Hematopoietic multipotent progenitor cell (in vitro differentiated cells): ENCODE measurements around the gene LRRC8B. TPM values are rescaled to one million over a fixed set of nuclear protein-coding genes. Genes with fewer than 3 reads are reported as not detected.

ENCODE experiments used
- DNase-seq, 3 donors: peaks; one replicate each; pipeline ENCODE4 v3.0.0-alpha.2; 2011 to 2015; ENCODE audit warnings: low read depth in 2 of 3, low spot score in 2 of 3
- total RNA-seq: library from RNA; depleted of rRNA; stranded (reverse); fragments of >200 nt; gene quantifications from one replicate; pipeline ENCODE4 v1.2.3, GENCODE V29; 2012

Gene LRRC8B
- total RNA-seq, 1 donor, result 11.6 TPM

- no peak for DNase-seq
Measured at GRCh38 chr1:89546082-89546889, 21.7 kb downstream of the LRRC8B start.

DNA sequence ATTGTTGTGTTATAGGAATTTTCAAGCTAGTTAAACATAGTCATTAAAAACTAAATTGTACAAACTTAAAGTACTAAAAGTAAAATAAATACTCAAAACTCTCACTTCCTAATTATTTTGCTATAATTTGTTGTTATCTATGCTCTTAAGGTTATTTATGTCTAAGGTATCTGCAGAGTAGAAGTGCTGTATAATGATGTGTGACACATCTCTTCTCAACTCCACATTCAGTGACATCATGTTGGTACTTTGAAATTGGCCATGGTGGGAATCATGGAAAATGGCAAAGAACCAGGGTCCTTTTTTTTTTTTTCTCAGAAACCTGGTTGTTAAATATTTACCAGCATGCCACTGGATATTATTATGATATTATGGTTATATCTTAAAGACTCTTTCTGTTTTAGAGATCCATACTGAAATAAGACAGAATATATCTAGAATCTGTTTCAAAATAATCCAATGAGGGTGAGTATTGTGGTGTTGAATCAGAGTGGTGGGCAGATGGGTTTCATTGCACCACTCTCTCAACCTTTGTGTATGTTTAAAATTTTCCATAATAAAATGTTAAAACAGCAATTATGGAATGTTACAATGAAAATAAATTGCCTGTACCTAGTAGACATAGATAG lies 22.4 kb downstream of the LRRC8B start:
- DNase-seq, result no peak

GRCh38 chr1:89547563-89548116 lies 23.0 kb downstream of the LRRC8B start:
- no peak for DNase-seq

GRCh38 chr1:89548122-89548857 lies 23.7 kb downstream of the LRRC8B start:
- DNase-seq, result no peak

GRCh38 chr1:89550995-89551394 lies 26.4 kb downstream of the LRRC8B start:
- DNase-seq, result no peak

DNA sequence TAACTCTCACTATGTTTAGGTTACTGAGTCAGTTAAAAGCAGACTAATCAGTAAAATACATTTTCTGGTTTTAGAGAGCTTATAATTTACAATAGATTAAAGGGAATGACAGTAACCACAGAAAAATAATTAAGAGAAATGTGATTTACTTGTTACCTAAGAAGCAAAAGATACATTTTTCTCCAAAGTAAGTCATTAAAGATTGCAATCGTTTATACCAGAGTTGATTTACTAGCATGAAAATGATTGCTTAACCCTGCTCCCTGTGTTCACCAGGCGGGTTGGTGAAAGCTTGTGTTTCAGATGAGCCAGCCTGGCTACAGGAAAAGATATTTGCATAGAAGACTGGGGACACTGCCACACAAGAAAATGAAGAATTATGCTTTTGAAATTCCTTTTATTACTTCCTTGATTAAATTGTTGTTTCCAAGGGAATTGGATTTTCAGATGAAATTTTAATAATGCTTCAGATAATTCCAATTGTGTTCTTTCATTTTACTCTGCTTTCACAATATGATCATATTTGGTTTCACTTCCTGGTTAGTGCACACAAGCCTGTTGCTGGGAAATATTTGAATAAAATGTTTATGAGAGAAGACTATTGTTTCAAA lies 27.9 kb downstream of the LRRC8B start:
- peak in 1 of 3 donors; percentile 46 for DNase-seq

DNA sequence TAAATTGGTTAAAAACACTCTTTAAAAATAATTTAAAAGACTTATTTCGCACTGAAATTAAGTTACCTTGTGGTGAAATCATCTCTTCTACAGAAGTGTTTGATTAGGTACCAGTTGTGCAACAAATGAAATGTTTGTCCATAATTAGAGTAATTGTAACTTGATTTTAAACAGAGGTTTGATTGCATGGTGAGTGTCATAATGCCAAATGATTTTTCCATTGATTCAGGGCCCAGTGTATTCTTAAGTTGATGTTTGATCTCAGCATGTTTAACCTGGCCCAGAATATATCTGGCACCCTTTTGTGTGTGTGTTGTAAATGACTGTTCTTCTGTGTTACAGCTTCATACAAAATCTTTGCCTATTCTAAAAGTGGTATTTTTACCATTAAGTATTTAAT lies 28.5 kb downstream of the LRRC8B start:
- no peak for DNase-seq

DNA sequence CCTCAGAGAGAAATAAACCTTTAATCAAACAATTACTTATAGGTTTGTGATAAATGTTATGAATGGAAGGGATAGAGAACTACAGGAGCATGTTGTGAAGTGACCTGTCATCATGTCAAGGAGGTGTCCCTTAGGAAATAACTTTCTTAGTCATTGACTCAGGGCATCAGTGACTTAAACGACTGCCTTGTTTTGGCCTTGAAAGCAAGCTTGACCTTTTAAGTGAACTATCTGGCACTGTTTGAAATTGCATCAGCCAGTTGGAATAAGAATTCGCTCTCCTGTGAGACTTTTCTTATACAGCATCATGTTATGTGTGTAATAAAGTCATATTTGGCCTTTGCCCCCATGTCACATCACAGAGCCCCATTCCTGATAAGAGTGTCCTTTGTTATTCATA lies 30.9 kb downstream of the LRRC8B start:
- DNase-seq, result no peak

DNA sequence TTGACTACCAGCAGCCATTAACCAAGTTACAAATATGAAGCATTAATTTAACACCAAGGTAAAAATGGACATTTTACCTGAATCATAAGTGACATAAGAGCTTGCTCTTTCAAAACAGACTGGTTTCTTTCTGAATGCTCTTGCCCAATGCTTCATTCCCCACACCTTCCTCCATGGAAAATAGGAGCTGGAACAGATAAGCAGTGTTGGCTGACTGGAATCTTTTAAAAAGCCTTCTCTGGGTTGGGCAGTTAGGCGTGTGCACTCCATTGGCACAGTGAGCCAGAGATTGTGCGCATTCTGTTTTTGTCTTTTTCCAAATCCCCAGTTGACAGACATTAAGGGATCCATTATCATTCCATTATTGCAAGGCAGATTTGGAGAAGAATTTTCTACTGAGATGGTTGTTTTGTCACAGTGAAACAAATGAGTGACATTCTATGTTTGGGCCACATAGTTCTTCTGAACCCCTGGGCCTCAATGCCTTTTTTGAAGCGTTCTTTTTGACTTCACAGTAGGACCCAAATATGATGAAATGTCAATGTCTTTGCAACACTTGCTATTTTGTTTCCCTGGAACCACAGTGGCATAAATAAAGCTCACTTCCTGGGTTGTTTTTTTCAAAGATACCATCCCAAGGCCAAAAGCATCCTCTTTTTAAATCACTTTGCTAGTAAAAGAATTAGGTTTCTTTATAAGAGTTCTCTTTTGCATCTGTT lies 32.3 kb downstream of the LRRC8B start:
- DNase-seq, result no peak

GRCh38 chr1:89557445-89557825 lies 32.8 kb downstream of the LRRC8B start:
- DNase-seq, result no peak

GRCh38 chr1:89557956-89558355 lies 33.3 kb downstream of the LRRC8B start:
- DNase-seq, result no peak

- DNase-seq, result no peak
Measured at GRCh38 chr1:89563957-89564604, 39.5 kb downstream of the LRRC8B start.

DNA sequence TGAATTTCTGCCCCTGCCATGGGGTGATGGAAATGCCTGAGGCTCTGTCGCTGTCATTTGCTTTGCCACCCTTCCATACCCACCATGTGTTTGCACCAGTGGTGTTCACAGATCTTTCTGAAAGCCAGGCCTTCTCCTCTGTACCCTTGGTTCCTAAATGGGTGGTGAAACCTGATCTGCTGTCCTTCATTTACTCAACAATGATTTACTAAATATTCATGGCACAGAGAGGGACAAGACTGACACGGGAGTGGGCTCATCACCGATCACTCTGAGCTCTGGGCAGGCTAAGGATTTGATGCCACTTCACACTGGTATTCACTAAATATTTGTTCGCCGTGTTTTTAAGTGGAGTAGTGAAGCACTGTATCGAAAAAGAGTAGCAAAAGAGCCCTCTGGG lies 40.9 kb downstream of the LRRC8B start:
- no peak for DNase-seq

- peak in 2 of 3 donors; percentile 30 to 58 for DNase-seq
Measured at GRCh38 chr1:89566761-89567174, 42.1 kb downstream of the LRRC8B start.

DNA sequence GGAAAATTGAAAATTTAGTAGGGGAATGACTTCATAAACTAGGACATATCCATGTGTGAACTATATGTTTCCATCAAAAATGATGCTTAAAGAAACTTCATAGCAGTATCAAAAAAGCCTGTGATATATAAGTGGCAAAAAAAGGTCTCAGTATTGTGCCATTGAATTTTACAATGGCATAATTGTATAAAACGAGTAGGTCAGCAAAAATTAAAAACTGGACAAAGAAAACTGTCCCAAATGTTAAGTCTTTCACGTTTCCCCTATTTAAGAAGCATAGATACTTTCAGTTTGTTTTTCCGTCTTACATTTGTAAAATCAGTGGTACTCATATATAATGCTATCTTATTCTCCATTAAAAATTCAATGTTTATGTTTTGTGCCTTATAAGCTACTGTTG lies 43.2 kb downstream of the LRRC8B start:
- DNase-seq, result no peak

- DNase-seq, result no peak
Measured at GRCh38 chr1:89573410-89573809, 48.8 kb downstream of the LRRC8B start.

DNA sequence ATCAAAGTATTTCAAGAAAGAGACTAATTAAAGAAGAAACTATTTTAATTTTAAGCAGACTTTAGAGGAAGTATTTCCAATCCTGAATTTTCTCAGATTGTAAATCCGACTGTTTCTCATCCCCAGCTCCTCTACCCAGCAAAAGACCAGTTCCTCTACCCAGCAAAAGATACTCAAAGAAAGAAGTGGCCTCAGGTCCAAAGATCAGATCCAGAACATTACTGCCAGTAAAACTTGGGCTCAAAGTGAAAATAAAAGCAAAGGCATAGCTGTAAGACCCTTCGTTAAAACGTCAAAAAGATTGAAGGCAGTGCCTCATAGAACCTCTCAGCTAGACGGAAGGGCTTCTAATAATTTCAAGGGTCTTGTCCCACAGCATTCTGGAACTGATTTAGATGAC lies 50.0 kb downstream of the LRRC8B start:
- DNase-seq, result no peak

GRCh38 chr1:89575207-89575606 lies 50.6 kb downstream of the LRRC8B start:
- no peak for DNase-seq

DNA sequence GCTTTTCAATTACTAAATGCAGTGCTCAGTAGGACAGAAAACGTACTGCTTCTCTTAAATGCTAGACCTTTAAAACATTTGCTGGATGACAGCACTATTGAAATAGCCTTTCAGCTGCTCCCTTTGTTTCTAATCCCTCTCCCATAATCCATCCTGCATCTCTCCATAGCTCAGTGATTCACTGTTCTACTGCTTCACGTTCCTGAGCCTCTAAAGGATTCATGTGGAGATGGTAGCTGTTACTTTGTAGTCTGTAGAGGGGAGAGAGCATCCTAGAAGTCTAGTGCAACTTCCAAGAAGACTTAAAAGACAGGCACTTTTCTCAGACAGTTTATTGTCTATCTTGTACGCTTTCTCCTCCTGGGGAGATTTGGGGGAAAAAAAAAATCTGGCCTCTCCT lies 51.4 kb downstream of the LRRC8B start:
- DNase-seq, result no peak

- no peak for DNase-seq
Measured at GRCh38 chr1:89578151-89578550, 53.5 kb downstream of the LRRC8B start.
